GM19193 (cell line): ENCODE data around the gene TTLL11.

Experiments used
- POLR2A ChIP-seq: IDR thresholded peaks from 4 replicates; pipeline ENCODE4 v1.6.1; 2011; ENCODE audit not compliant: insufficient read depth, insufficient read length; ENCODE audit errors: extremely low read depth

TTLL11 gene

DNA sequence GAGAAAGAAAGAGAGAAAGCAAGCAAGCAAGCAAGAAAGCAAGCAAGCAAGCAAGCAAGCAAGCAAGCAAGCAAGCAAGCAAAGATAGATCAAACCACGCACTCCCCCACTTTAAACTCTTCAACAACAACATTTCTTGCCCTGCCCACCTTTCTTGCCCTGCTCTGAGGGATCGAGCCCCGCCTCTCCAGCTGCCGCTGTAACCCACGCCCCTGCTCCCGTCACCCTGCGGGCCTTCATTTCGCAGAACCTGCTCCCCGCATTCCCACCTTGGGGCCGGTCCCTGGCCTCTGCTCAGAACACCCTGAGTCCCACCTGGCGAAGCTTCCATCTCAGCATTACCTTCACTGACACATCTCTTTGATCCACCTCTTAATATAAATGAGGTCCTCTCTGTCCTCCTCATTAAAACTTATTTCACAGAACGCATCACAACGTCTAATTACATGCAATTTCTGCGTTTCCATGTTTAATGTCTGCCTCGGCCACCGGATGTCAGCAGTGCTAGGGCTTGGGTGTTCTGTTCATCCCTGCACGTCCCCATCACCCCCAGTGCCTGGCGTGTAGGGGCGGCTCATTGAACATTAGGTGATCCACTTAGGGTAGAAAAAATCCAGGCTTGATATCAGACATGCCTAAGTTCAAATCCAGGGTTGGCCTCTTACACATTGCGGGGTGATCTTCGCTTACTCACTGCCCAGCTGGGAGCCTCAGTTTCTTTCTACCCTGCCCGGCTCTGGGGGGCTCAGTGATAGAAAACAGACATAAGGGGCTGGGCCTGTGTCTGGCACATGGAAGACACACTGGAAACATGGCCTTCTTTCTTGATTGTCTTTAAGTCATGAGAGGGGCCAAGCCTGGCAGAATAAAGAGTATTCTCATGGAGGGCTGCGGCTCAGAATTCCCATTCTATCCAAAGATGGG, 254.1 kb downstream of the TTLL11 start:
- no peak for TF ChIP-seq POLR2A

DNA sequence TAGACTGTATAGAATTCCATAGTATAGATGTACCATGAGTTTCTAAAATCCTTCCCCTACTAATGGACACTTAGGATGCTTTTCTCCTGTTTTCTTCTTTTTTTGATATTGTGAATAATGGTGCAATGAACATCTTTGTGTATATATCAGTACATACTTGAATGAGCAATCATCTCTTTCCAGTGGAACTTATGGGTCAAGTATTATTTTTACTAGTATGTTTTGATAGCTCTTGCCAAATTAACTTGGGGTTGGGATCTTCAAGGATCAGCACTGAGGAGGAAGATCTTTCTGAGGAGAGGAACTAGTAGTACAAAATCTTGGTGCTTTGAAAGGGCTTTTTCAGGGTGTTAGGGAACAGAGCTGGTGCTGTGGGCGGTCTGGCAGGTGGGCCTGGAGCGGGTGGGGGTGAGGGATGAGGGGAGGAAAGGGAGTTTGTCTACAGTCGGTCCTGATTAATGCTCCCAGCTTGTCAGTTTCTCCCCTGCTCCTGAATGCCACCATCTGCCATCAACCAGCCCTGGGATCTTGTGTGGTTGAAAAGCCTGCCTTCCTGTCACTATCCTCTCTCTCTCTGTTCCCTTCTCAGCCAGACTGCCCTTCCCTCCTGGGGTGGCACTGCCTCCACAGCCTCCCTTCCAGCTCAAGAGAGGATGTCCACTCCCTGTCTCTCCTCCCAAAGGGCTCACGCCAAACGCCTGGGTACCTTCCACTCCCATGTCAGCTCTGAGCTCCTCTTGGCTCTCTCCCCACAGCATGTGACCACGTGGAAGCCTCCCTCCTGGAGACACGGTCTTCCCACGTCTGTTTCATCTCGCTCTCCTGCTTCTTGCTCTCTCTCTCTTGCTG, 255.8 kb downstream of the TTLL11 start:
- TF ChIP-seq POLR2A, result no peak

DNA sequence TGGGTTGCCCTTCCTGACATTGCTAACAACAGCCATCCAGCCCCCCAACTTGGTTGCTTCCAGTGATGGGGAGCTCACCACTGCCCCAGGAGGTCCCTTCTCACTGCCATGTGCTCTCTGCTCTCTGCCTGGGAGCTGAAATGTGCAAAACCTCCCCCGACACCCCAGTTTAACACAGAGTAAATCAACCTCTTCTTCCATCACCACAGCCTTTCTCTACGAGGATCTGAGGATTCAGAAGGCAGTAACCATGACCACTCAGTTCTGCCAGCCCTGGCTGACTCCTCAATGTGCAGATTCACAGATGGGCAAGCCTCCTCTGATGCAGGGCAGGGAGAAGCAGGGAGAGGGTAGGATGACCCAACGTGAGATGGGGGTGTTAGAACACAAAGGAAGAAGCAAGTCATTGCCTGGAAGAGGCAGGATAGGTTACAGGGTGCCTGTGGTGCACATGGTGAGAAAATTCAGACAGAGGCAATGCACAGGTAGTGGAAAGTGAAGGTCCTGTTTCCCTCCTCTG, 256.7 kb downstream of the TTLL11 start:
- TF ChIP-seq POLR2A, result no peak

DNA sequence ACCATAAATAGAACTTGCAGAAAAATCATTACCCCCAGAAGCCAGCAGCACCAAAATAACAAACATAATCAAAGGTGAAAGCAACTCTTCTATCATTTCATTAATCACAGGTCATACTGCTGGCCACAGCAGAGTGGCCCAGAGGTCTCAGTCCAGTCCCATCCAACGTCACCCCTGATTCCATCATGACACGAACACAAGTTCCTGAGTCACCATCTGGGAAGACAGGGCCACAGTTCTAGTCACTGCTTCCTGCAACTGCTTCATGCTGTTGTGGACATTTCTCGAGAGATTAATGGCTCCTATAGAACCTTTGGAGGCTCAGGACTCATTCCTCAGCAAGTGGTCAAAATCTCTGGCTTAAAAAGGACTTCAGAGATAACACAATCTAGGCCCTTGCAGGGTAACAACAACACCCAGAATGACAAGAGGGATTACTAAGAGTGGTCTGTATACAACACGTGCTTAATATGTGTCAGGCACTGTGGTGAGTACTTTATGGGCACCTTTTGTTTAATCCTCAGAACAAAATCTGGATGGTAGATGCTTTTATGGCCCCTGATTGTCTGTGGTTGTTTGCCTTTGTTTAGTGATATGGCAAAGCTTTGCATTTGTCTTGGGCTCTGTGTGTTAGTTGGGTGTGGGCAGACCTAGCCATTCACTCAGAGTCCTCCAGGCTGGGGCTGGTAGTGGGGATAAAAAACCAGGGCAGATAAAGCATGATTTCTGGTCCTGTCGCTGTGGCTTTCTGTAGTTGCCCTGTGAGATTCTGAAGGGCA, 257.3 kb downstream of the TTLL11 start:
- no peak for TF ChIP-seq POLR2A

DNA sequence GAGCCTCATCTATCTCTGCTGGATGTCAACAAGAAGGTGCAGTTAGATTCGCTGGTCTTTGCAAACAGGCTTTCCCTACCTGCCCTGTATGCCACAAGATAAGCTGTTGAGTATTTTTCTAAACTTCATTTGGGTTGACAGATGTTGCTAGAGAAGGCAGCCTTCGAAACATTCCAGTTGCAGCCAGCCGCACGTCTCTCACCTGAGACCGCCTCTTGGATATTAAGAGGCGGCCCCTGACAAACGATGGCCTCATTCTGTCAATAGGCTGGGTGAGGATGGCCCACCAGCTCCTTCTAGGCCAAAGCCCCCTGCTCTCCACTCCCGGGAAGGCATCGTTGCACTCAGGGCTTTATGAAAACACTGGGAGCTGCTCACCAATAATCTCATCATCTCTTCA, 260.0 kb downstream of the TTLL11 start:
- no peak for TF ChIP-seq POLR2A

DNA sequence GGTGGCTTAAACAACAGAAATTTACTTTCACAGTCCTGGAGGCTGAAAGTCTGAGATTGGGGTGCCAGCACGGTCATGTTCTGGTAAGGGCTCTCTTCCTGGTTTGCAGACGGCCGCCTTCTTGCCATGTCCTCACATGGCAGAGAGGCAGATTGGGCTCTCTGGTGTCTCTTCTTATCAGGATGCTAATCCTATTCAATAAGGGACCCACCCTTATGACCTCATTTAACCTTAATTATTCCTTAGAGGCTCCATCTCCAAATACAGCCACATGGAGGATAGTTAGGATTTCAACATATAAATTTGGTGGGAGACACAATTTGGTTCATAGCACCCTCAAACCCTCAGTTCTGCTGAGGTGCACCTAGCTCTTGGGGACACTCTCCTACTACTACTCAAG, 261.2 kb downstream of the TTLL11 start:
- no peak for TF ChIP-seq POLR2A

DNA sequence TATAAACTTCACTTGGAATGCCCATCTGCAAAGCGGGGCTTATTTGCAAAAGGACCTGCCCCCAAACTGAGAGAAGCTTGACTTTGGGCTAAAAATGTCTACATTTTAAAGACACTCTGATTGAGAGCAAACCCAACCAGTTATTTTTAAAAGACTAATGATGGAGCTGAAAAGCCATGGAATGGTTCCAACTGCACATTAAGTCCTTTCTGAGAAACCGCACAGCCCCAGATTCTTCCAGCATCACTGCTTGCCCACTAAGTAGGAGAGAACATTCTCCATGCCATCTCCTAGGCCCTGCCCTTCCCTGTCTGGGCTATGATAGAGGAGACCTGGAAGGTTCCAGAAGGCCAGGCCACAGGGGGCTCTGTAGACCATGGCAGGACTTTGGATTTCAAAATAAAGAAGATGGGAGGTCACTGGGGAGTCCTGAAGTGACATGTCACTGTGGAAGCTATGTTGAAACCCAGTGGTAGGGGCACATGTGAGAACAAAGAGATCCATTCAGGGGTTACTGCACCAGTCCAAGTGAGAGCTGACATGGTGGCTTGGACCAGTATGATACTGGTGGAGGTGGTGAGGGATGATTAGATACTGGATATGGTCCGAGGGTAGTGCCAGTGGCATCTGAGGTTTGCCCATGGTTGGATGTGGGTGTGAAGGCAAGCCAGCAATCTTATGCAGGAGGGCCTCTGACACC, 262.5 kb downstream of the TTLL11 start:
- no peak for TF ChIP-seq POLR2A

DNA sequence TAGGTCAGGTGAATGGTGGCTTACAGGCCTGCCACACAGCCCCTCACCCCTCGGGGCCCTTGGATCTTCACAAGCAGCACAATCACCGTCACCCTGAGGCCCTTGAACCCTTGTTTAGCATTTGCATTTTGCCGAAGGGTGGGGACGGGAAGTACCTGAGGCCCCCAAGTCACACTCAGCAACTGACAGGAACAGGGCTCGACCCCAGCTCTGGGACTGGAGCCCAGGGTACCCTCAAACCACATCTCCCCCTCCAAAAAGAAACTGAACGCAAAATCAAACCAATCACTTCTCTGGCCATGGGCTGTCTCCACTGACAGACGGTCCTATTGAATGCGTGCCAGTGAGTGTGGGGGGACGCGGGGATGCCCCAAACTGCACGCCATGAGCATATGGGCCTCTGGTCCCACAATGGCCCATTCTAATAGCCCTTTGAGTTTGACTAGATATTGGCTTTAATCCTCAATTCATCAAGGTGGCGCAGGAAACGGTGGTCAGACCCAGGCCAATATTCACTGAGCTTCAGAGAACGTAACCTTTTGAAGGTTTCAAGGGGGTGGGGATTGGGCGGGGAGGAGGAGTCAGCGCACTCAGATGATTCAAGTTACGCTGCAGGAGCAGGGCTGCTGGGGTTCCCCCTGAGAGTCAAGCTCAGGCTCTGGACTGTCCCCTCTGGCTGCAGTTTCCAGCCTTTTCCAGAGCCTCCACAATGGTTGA, 265.7 kb downstream of the TTLL11 start:
- TF ChIP-seq POLR2A, result no peak

DNA sequence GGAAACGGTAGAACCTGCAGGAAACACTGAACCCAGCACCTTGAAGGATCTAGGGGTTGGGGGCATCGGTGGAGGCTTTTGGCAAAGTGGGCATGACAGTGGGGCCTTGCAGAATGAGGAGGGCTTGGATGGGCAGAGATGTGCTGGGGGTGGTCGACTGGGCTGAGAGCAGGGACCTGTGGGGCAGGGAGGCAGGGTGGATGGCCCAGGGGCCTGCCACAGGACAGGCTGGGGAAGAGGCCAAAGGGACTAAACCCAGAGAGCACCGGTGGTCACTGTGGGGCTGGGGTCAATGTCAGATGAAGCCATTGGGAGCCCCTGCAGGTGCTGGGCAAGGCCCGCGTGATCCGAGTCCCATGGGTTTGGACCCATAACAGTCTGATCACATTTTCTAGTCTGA, 266.4 kb downstream of the TTLL11 start:
- no peak for TF ChIP-seq POLR2A

DNA sequence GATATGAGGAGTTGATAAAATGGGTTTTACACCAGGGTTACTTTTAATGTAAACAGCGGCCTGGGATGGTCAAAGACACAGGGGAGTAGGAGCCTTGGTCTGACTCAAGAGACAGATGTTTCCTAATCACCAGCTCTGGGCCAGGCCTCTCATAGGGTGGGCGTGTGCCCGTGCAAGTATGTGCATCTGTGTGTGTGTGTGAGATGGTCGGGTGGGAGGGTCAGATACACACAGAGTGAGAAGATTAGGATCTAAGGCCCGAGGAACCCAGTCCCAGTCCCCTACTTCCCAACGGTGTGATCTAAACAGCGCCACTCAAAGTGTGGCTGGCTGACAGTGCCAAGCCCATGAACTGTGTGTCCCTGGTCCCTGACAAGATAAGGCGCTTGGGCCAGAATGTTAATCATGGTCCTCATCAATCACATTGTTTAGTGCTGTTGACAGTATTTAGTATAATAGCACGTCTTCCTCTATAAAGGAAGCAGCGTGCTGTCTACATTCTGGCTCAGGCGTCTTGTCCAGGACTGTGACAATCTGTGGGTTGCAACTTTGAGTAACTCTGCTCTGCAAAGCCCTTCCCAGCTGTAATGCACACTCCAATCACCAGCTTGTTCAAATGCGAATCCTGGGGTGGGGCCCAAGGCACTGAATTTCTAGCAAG, 267.9 kb downstream of the TTLL11 start:
- no peak for TF ChIP-seq POLR2A

DNA sequence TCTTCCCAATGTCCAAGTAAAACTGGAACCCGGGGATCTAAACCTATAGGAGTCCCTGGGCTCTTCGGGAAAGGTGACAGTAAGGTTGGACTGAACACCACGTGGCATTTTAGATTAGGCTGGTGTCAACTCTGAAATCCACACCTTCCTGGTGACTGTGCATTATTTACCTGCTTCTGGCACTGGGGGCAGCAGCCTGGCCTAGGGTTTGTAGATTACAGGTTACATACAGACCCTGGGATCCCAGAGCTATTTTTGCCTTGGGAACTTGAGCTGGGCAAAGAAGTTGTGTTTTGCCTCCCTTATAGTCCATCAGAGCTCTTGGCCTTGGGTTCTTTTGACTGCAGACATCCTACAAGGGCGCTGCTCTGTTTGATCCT, 268.5 kb downstream of the TTLL11 start:
- TF ChIP-seq POLR2A, result no peak

DNA sequence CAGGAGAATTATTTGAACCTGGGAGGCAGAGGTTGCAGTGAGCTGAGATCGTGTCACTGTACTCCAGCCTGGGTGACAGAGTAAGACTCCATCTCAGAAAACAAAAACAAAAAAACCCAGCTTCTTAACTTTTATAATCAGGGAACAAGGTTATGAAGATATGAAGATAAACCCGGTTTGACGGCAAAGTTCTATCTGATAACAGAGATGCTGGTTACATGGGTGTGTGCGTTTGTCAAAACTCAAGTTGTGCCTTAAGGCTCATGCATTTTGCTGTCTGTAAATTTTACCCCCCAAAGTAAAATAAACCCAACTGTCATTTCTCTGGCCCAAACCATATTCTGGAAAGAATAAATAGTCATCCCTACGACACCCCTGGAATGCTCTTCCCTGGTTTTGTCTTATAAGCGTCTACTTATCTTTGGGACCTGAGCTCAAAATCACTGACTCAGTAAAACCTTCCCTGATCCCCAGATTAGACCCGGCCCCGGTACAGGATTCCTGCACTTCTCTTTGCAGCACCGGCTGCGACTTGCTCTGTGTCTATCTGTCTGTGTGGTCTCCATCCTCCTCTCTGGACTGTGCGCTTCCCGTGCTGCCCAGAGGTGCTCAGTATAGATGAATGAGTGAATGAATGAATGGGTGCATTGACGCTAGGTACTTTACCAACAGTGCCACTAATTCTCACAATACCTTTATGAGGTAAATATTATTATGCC, 269.5 kb downstream of the TTLL11 start:
- TF ChIP-seq POLR2A, result no peak
